Measurements from ENCODE around the gene STAMBP. TPM values are rescaled to one million over a fixed set of nuclear protein-coding genes. Genes with fewer than 3 reads are reported as not detected.

The STAMBP gene
- total RNA-seq, 1 donor, result 8.8 TPM

DNA sequence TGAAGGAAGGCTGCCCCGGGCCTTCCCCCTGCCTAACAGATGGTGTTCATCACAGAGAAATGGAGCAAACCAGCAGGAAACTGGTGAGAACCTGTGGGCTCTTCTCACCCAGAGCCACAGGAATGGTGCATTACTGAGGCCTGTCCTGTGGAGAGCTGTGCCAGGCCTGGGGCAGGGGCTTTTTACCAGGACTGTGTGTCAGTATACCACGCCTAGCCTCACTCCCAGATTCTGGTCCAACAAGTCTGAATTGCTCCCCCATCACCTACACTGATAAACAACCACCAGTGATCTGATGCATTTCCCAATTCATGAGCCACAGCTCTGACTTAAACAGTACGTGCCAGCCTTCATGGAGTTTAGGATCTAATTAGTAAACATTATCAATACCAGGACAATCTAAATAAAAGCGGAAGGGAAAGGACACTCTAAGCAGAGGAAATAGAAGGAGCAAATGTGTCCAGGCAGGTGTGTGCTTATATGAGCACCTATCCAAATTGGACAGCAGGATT, 89.0 kb downstream of the STAMBP start:
- Histone ChIP-seq H3K27me3 (ENCODE audit: insufficient read depth, low read length) (no peaks in the 10 kb centered on the region), H3K4me1 (ENCODE audit: insufficient read depth, low read length) (peaks cover 2% of the 10 kb centered on the region), H3K9me3 (ENCODE audit: low read depth, low read length) (no peaks in the 10 kb centered on the region)

DNA sequence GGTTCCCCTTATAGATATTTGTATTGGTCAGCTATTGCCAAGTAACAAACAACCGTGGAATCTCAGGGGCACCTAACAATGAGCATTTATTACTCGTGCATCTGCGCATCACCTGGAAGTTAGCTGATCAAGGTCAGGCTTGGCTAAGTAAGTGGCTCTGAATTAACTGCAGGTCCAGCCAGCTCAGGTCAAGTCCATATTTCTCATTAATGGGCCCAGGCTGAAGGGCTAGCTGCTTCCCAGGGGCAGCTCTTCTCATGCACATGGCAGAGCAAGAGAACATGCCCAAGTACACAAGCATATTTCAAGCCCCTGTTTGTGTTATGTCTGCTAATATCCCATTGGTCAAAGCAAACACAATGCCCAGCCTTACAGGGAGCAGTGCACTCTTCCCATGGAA, 90.1 kb downstream of the STAMBP start:
- Histone ChIP-seq H3K9me3 (ENCODE audit: low read depth, low read length) (no peaks in the 10 kb centered on the region), H3K4me1 (ENCODE audit: insufficient read depth, low read length) (peaks cover 5% of the 10 kb centered on the region), H3K4me3 (ENCODE audit: low read length) (no peak overlapping the region), H3K27me3 (ENCODE audit: insufficient read depth, low read length) (no peaks in the 10 kb centered on the region)

More for the DNA sequence above, 89.0 kb downstream of the STAMBP start:
- H3K4me3 ChIP-seq (ENCODE audit: low read length), result no peak overlapping the region

DNA sequence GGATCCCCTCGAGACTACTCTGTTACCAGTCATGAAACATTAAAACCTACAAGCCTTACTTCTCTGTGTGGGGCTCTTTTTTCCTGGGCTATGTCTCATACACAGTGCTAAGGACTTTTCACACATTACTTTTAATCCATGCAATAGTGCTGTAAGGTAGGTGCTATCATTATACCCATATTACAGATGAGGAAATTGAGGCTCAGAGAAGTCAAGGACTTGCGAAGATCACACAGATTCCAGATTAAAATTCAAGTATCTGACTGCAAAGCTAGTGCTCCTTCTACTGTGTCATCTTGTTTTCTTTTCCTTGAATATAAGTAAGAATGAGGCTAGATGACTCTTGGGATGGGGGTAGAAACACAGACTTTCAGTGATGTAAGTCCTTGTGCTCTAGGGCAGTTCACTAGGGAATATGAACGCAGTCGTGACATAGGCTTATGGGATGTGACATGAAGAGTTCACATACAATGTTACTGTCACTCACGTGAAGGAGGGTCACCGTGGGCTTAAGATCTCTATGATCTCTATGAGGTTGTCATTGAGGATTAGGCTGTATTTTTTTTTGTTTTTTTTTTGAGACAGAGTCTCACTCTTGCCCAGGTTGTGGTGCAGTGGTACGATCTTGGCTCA, 91.0 kb downstream of the STAMBP start:
- Histone ChIP-seq H3K4me3 (ENCODE audit: low read length) (no peak overlapping the region), H3K4me1 (ENCODE audit: insufficient read depth, low read length) (peaks cover 10% of the 10 kb centered on the region), H3K27me3 (ENCODE audit: insufficient read depth, low read length) (no peaks in the 10 kb centered on the region), H3K9me3 (ENCODE audit: low read depth, low read length) (no peaks in the 10 kb centered on the region)

DNA sequence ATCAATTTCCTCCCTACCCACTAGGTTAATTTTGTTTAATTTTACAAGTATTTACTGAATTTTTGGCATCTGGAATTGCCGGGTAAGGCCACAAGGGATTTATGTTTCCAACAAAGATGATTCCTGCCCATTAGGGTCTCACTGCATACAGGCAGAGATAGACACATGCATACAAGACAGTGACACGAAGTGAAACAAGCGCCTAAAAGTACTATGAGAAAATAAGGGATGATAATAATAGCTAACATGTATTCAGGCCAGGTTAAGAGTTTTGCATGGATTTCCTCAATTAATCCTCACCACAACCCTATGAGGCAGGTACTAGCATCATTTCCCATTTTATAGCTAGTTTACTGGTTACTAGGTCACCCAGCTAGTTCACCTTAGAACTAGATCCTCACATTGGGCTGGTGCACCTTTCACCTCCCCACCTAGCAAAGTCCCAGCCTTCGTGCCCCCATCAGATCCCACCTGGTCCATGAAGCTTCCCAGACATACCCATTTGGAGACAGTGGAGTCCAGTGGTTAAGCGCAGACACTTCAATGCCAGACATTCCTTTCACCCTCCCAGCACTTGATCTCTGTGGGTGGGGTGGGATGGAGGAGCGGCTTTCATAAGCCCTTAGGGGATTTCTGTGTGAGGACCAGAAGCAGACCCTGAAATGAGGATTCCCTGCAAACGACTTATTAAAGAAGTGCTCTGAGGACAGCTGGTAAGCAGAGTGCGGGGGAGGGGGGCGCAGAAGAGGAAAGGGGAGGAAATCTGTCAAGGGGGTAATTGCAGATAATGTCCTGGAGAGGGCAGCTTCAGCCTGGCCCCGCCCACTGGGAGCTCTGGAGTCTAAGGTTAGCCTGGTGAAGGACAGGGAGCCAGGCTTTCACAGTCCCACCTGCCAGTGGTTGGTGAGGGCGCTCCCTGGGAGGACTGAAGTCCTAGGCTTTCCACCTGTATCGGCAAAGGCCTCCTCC, 92.1 kb downstream of the STAMBP start:
- H3K9me3 ChIP-seq (ENCODE audit: low read depth, low read length), result no peaks in the 10 kb centered on the region

DNA sequence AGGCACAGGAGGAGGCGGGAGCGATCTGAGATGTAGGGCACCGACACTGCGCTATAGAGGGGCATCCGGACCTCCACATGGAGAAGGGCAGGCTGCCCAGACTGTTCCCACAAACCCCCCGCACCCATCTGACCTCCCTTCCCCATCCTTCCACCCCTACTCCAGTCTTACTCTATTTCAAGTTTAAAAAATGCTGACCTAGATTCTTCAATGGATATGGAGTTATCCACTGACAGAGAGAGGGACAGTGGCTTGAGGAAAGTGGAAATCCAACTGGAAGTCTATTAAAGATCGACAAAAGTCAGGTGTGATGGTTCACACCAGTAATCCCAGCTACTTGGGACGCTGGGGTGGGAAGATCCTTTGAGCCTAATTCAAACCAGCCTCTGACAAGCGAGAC, 92.8 kb downstream of the STAMBP start:
- H3K4me3 ChIP-seq (ENCODE audit: low read length), result no peak overlapping the region
- peaks cover 24% of the 10 kb centered on the region for H3K4me1 ChIP-seq (ENCODE audit: insufficient read depth, low read length)
- H3K9me3 ChIP-seq (ENCODE audit: low read depth, low read length), result no peaks in the 10 kb centered on the region
- no peaks in the 10 kb centered on the region for H3K27me3 ChIP-seq (ENCODE audit: insufficient read depth, low read length)

More for the DNA sequence above, 92.1 kb downstream of the STAMBP start:
- H3K4me1 ChIP-seq (ENCODE audit: insufficient read depth, low read length), result peaks cover 21% of the 10 kb centered on the region
- H3K27me3 ChIP-seq (ENCODE audit: insufficient read depth, low read length), result no peaks in the 10 kb centered on the region
- H3K4me3 ChIP-seq (ENCODE audit: low read length), result no peak overlapping the region

DNA sequence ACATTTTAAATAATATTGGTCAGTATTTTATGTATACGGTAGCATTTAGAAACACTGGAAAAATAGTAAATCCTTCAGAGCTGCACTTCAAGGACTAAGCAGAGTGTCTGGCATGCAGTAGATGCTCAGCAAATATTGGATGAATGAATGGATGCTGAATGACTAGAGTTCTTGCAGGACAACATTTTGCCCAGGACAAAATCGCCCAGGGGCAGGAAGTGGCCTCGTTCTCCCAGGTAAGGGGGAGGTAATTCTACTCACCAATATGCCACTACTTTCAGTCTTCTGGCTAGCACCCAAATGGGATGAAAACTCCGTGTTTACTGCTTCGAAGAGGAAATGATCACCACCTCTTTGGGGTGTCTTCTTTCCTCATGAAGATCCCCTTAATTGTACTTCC, 93.9 kb downstream of the STAMBP start:
- Histone ChIP-seq H3K4me3 (ENCODE audit: low read length) (no peak overlapping the region), H3K9me3 (ENCODE audit: low read depth, low read length) (no peaks in the 10 kb centered on the region), H3K27me3 (ENCODE audit: insufficient read depth, low read length) (no peaks in the 10 kb centered on the region), H3K4me1 (ENCODE audit: insufficient read depth, low read length) (peaks cover 33% of the 10 kb centered on the region)

Other genes with a start within 250 kb of the STAMBP start
- gene NAT8, start 186.5 kb upstream of the STAMBP start, total RNA-seq, result not detected
- gene TPRKB, start 91.6 kb upstream of the STAMBP start, total RNA-seq, result 21.4 TPM
- gene DUSP11, start 48.9 kb upstream of the STAMBP start, total RNA-seq, result 84.5 TPM
- gene C2orf78, start 44.8 kb upstream of the STAMBP start, total RNA-seq, result not detected
- gene ACTG2, start 64.0 kb downstream of the STAMBP start, total RNA-seq, result 0.10 TPM
- gene DGUOK, start 97.9 kb downstream of the STAMBP start, total RNA-seq, result 33.6 TPM
- 21.0 TPM for gene TET3, start 155.9 kb downstream of the STAMBP start, total RNA-seq